ENCODE data around the gene C2CD2.

DNA sequence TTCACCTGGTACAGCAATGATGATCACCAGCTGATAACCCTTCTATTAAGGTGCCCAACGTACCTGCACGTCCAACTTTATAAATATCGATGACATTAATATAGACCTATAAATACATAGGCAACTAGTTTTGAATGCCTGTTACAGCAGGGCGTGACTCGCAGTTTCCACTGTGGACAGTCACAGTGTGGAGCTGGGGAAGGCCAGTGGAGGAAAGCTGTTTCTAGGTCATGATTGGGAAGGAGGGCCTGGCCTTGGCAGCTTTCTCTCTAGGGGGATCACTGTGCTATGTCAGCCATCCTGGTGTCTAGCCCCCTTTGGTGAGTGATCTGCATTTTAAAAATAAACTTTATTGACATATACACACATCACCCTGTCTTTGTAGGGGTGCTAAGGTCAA lies 70.2 kb downstream of the C2CD2 start:
- TF ChIP-seq, protein P1, sequence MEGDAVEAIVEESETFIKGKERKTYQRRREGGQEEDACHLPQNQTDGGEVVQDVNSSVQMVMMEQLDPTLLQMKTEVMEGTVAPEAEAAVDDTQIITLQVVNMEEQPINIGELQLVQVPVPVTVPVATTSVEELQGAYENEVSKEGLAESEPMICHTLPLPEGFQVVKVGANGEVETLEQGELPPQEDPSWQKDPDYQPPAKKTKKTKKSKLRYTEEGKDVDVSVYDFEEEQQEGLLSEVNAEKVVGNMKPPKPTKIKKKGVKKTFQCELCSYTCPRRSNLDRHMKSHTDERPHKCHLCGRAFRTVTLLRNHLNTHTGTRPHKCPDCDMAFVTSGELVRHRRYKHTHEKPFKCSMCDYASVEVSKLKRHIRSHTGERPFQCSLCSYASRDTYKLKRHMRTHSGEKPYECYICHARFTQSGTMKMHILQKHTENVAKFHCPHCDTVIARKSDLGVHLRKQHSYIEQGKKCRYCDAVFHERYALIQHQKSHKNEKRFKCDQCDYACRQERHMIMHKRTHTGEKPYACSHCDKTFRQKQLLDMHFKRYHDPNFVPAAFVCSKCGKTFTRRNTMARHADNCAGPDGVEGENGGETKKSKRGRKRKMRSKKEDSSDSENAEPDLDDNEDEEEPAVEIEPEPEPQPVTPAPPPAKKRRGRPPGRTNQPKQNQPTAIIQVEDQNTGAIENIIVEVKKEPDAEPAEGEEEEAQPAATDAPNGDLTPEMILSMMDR (conservative IDR thresholded peaks at IDR 0.05; ENCODE audit: low read length): no peak
- no peak for TF ChIP-seq EZH2phosphoT487 (IDR thresholded peaks at IDR 0.05; ENCODE audit: borderline replicate concordance)
